Common myeloid progenitor, CD34-positive (primary cell): Measurements from ENCODE around the gene PIGU.

Source experiments
- CTCF ChIA-PET: fragments of 350-600 bp; sonication (Branson Sonifier 250); formaldehyde crosslinking; loops from one replicate; lab custom pipeline; 2021; ENCODE audit warnings: antibody characterized with exemption; lab: Charles Lee
- POLR2A ChIA-PET: fragments of 350-600 bp; sonication (Branson Sonifier 250); formaldehyde crosslinking; loops from one replicate; lab custom pipeline; 2021; ENCODE audit warnings: antibody characterized with exemption; lab: Charles Lee
- DNase-seq, 3 donors: peaks; one replicate each; pipeline versions ENCODE4 v3.0.0 to v3.0.0-alpha.2; 2013
- H3K27ac ChIP-seq, 2 experiments: 1 replicate in 1 of 2; 2 replicates in 1 of 2; pipeline ENCODE4 v1.7.0; 2013; ENCODE audit warnings: inconsistent platforms in 2 of 2, low read length in 2 of 2, mild to moderate bottlenecking in 2 of 2, low read depth in 1 of 2, moderate library complexity in 1 of 2; ENCODE audit not compliant: severe bottlenecking in 2 of 2, insufficient read depth in 1 of 2, poor library complexity in 1 of 2
- H3K27me3 ChIP-seq, 5 experiments: replicated peaks in 2 of 5; 1 replicate in 3 of 5; 2 replicates in 2 of 5; pipeline versions ENCODE4 v1.6.1 to v1.7.0; 2013; ENCODE audit warnings: low read length in 4 of 5, mild to moderate bottlenecking in 2 of 5, moderate library complexity in 2 of 5, inconsistent platforms in 1 of 5; ENCODE audit not compliant: insufficient read depth in 5 of 5, control insufficient read depth in 4 of 5
- H3K36me3 ChIP-seq, 4 experiments: 1 replicate in 2 of 4; 2 replicates in 2 of 4; pipeline versions ENCODE4 v1.6.1 to v1.7.0; 2013; ENCODE audit warnings: low read length in 3 of 4, control low read depth in 1 of 4, mild to moderate bottlenecking in 1 of 4; ENCODE audit not compliant: control insufficient read depth in 4 of 4, insufficient read depth in 4 of 4
- H3K4me1 ChIP-seq, 4 experiments: 1 replicate in 3 of 4; 2 replicates in 1 of 4; pipeline versions ENCODE4 v1.6.1 to v1.7.1; 2013; ENCODE audit warnings: low read length in 3 of 4, mild to moderate bottlenecking in 3 of 4, control low read depth in 1 of 4, inconsistent platforms in 1 of 4, moderate library complexity in 1 of 4; ENCODE audit not compliant: control insufficient read depth in 4 of 4, insufficient read depth in 4 of 4; ENCODE audit errors: control extremely low read depth in 1 of 4
- H3K4me3 ChIP-seq, 7 experiments: 1 replicate in 4 of 7; 2 replicates in 3 of 7; pipeline versions ENCODE4 v1.5.1 to v1.7.0; 2013; ENCODE audit warnings: mild to moderate bottlenecking in 7 of 7, low read length in 6 of 7, moderate library complexity in 6 of 7, inconsistent platforms in 2 of 7, low read depth in 2 of 7, control low read depth in 1 of 7; ENCODE audit not compliant: insufficient read depth in 4 of 7, control insufficient read depth in 1 of 7; ENCODE audit errors: extremely low read depth in 1 of 7
- H3K9me3 ChIP-seq, 5 experiments: 1 replicate in 4 of 5; 2 replicates in 1 of 5; pipeline versions ENCODE4 v1.6.1 to v1.7.1; 2013; ENCODE audit warnings: low read length in 4 of 5, mild to moderate bottlenecking in 2 of 5, inconsistent platforms in 1 of 5, low read depth in 1 of 5, moderate library complexity in 1 of 5; ENCODE audit not compliant: control insufficient read depth in 4 of 5, insufficient read depth in 2 of 5; ENCODE audit errors: control extremely low read depth in 1 of 5
- WGBS: methylation state at CpG from one replicate; pipeline ENCODE4 v1.1.5; 2013; ENCODE audit not compliant: insufficient coverage; 5-methylcytosine and 5-hydroxymethylcytosine counted together

PIGU gene

DNA sequence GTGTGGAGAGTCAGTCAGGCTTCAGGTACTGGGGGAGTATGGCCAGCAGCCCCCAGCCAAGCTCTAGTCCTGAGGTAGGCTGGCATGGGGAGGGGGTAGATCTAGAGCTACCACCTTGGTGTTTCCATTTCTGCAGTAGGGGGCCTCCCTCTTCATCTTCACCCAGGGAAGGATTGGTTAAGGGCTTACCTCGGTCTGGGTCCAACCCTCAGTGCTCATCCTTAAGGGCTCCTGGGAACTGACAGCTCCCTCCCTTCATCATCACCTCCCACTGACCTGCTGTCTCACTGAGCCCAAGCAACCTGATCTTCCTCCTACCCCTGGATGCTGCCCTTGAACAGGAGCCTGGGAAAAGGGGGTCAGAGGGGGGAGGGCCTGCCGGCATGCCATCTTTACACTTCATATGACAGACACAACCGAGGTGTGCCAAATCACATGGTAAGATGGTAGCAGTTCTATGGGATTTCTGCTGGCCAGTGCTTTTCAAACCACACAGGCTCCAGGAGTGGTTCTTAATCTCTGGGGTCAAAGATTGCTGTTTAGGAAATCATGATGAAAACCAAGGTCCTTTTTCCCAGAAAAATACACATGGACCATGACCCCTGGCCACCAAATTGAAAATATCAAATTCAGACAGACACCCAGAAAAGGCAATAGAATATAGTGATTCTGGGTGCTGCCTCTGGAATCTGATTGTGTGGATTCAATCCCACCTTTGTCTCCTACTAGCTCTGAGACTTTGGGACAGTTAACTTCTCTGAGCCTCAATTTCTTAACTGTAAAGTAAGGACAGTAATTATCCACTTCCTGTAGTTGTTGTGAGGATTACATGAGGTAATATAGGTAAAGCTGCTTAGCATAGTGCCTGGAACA, 30.3 kb upstream of the PIGU start:
- ChIA-PET CTCF (interaction anchor here (0.7 to 4.3 kb wide), 14 partner anchors 13 to 170 kb away, joined by 3 to 27 read pairs (median 4); no protein-coding TSS in a partner anchor), POLR2A (interaction anchor here (0.6 to 1.2 kb wide), 2 partner anchors 32 to 402 kb away, joined by 3 to 4 read pairs; no protein-coding TSS in a partner anchor)
- DNase-seq, result no peak
- 100% methylated on average over 2 of the region's 3 CpGs for WGBS
- H3K4me3 ChIP-seq, result no peak overlapping the region
- H3K9me3 ChIP-seq, result no peaks in the 10 kb centered on the region
- no peak overlapping the region for H3K27ac ChIP-seq
- H3K27me3 ChIP-seq, result peaks cover 0 to 11% (median 10%) of the 10 kb centered on the region in 5 experiments
- peaks cover 0 to 35% (median 31%) of the 10 kb centered on the region in 4 experiments for H3K4me1 ChIP-seq
- H3K36me3 ChIP-seq, result no peaks in the 10 kb centered on the region

DNA sequence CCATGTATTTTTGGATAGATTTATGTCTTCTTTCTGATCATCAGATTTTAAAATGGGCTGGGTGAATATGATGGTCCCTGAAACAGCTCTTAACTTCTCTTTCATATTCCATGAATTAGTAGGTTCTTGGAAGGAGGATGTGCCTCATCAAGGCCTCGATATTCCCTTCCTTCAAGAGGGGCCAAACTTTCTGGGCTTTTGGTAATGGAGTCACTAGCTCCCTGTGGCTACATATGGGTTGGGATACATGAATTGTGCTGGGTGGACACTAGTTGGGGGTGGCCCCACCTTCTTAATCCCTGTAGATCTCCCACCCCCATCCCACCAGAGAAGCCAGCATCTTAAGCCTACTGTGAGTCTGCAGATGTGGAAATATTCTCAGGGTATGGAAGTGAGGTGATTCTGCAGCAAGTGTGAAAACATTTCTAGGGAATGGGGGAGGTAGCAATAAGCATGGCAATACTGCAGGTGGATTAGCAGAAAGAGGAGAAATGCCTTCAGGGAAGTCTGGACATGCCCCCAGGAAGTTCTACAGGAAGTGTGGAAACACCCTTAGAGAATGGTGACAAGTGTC, 29.5 kb upstream of the PIGU start:
- no peak overlapping the region for H3K4me3 ChIP-seq
- DNase-seq, result no peak
- H3K9me3 ChIP-seq, result no peaks in the 10 kb centered on the region
- no CpG with 5 or more reads among the region's 1 CpG for WGBS
- peaks cover 0 to 35% (median 31%) of the 10 kb centered on the region in 4 experiments for H3K4me1 ChIP-seq
- H3K27me3 ChIP-seq, result peaks cover 0 to 18% (median 12%) of the 10 kb centered on the region in 5 experiments
- ChIA-PET CTCF (interaction anchor here (0.9 to 4.3 kb wide), 8 partner anchors 8 to 393 kb away, joined by 3 to 27 read pairs (median 4); no protein-coding TSS in a partner anchor), POLR2A (no interaction called here)
- no peaks in the 10 kb centered on the region for H3K36me3 ChIP-seq
- H3K27ac ChIP-seq, result no peak overlapping the region

DNA sequence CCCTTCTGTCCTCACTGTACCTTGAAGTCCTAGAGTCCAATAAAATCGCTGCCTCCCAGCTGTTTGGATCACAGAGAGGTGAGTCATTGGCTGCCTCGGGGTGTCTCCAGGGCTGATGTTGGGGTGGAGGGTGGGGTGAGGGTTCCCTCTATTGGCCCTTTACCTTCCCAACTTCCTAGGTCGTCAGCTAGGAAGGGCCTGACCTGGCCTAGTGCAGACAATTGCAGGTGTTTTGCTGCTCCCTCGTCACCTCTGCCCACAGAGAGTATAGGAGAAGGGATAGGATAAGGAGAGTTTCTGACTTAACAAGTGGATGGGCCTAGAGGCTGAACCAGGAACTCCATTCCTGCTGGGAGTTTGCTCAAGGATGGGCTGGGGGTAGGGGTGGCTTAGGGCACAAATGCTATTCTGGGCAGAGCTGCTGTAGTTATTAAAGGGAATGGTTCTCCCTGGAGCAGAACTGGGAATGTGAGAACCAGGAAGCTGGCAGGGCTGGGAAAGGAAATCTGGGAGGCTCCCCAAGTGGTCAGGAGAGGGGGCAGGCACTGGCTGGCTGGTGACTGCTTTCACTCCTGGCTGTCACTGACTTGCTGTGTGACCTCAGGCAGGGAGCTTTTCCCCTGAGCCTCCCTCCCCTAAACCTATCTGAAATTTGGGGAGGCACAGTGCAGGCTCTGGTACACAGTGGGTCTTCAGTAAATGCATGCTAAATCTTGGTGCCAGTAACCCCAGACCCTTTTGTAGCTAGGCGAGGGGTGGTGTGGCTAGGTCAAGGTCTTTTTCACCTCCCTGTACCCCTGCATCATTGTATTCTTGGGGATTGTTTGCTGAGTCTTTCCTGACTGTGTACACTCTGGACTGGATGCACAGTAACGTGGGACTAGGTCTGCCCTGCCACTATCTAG, 28.8 kb upstream of the PIGU start:
- peak overlapping the region in 1 of 7 experiments; percentile 78 for H3K4me3 ChIP-seq
- no peaks in the 10 kb centered on the region for H3K36me3 ChIP-seq
- H3K9me3 ChIP-seq, result no peaks in the 10 kb centered on the region
- DNase-seq, result peak in 2 of 3 donors; percentile 34 to 38
- 75% methylated on average over 2 of the region's 6 CpGs for WGBS
- peaks cover 0 to 16% (median 12%) of the 10 kb centered on the region in 5 experiments for H3K27me3 ChIP-seq
- ChIA-PET POLR2A (interaction anchor here (0.5 to 1.8 kb wide), 4 partner anchors 9 to 185 kb away, joined by 3 to 5 read pairs (median 4); no protein-coding TSS in a partner anchor), CTCF (interaction anchor here (0.9 to 4.3 kb wide), 8 partner anchors 9 to 393 kb away, joined by 3 to 27 read pairs (median 4); no protein-coding TSS in a partner anchor)
- H3K4me1 ChIP-seq, result peaks cover 0 to 32% (median 28%) of the 10 kb centered on the region in 4 experiments
- H3K27ac ChIP-seq, result no peak overlapping the region

DNA sequence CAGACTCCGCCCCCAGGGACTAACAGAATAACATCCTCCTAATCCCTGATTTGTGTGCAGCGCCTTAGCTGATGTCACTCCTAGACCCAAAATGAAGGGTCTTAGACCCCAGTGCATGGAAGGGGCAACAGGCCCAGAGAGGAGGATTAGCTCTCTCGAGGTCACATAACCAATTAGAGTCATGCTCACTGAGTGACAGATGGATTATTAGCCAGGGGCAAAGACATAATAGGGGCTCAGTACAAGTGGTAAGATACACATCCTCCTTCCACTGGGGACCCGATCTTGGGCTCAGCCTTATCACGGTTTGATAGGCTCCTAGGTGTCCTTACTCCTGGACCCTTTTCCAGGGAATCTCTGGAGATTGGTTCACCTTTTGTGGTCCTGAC, 28.1 kb upstream of the PIGU start:
- Histone ChIP-seq H3K27me3 (peaks cover 0 to 12% (median 11%) of the 10 kb centered on the region in 5 experiments), H3K4me3 (peak overlapping the region; percentile 54 to 95 (median 78)), H3K27ac (peak overlapping the region in 1 of 2 experiments; percentile 86), H3K36me3 (no peaks in the 10 kb centered on the region), H3K4me1 (peaks cover 0 to 25% (median 22%) of the 10 kb centered on the region in 4 experiments), H3K9me3 (no peaks in the 10 kb centered on the region)
- DNase-seq, result no peak
- 78% methylated on average over 4 of the region's 5 CpGs for WGBS
- CTCF ChIA-PET, result interaction anchor here (1.4 to 4.3 kb wide), 4 partner anchors 12 to 168 kb away, joined by 4 to 27 read pairs (median 15); no protein-coding TSS in a partner anchor
- POLR2A ChIA-PET, result interaction anchor here (0.5 to 1.8 kb wide), 4 partner anchors 9 to 184 kb away, joined by 3 to 5 read pairs (median 4); no protein-coding TSS in a partner anchor

DNA sequence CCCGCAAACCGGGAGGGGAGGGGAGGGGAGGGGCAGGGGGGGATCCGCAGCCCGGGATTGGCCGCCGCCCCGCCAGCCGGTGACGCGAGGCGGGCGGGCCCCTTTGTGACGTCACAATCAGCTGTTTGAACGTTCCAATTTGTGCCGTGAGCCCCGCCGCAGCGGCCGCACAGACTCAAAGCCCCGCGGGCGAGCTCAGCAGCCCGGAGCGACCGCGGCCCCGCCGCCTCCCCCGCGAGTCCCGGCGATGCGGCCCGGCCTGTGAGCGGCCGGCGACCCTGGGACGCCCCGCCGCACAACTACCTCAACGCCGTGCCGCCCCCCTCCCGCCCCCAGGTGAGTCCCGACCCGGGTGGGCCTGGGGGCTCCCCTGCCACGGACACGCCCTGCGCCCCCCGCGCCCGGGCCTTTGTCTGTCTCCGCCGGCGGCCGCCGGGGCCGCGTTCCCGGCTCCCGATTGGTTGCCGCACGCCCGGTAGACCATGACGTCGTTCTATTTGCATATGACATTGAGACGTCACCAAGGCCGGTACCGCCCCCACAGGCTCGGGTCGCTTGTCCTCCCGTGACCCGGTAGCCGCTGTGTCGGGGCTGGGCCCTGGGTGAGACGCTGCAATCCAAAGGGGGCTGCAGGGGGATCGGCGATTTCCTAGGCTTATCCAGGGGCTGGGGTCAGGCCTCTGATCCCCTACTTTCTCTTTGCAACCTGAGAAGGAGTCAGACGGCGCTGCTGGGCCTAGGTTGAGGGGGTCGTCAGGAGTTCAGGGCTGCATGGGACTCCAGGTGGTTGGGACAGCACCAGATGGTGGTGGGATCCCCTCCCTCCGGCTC, 27.5 kb upstream of the PIGU start, which contains the start of gene TP53INP2:
Gene TP53INP2 (plus strand): TSS at position 168 of the 831 bp plus-strand sequence. CDS start 4,396 bp downstream, outside the sequence.
- DNase-seq, result peak; percentile 94
- Histone ChIP-seq H3K27ac (peak within 1 kb of the TSS; percentile 54 to 86), H3K36me3 (no peaks in the 10 kb centered on the region), H3K27me3 (peaks cover 0 to 12% (median 11%) of the 10 kb centered on the region in 5 experiments), H3K9me3 (no peaks in the 10 kb centered on the region), H3K4me1 (peaks cover 0 to 23% (median 18%) of the 10 kb centered on the region in 4 experiments), H3K4me3 (peak within 1 kb of the TSS; percentile 54 to 95 (median 78))
- CTCF ChIA-PET, result interaction anchor here (0.6 to 4.3 kb wide), 5 partner anchors 142 to 396 kb away, joined by 3 to 27 read pairs (median 3); no protein-coding TSS in a partner anchor
- POLR2A ChIA-PET, result interaction anchor here (0.5 to 1.8 kb wide), 7 partner anchors 10 to 184 kb away, joined by 3 to 9 read pairs (median 4); partner anchors contain the start of gene PIGU
- 2% methylated on average over 51 of the region's 82 CpGs for WGBS
